H1 (cell line): ENCODE measurements around the gene DNAJB5. TPM values are rescaled to one million over a fixed set of nuclear protein-coding genes. Genes with fewer than 3 reads are reported as not detected.

Experiments
- CTCF ChIA-PET: fragments of 300-600 bp; sonication (Branson Sonifier 250); formaldehyde crosslinking; loops from one replicate; lab custom pipeline; 2021; ENCODE audit not compliant: partially characterized antibody; lab: Charles Lee
- POLR2A ChIA-PET: fragments of 300-600 bp; sonication (Branson Sonifier 250); formaldehyde crosslinking; loops from one replicate; lab custom pipeline; 2021; ENCODE audit warnings: inconsistent platforms; ENCODE audit not compliant: partially characterized antibody; lab: Charles Lee
- DNase-seq, 2 experiments: peaks; one replicate each; pipeline versions ENCODE4 v3.0.0 to v3.0.0-alpha.2; 2010 to 2022; ENCODE audit warnings: low spot score in 2 of 2, low read depth in 1 of 2, mixed read lengths in 1 of 2
- FAIRE-seq: peaks from 2 replicates; lab custom pipeline; 2011; peaks lifted over from hg19 to GRCh38; lab: Jason Lieb, UNC
- H2AFZ ChIP-seq: 2 replicates; pipeline ENCODE4 v1.8.1; 2012; ENCODE audit warnings: low read length, inconsistent platforms
- H2AK5ac ChIP-seq: 2 replicates; pipeline ENCODE4 v1.6.1; 2013; ENCODE audit warnings: low read depth, low read length
- H2BK120ac ChIP-seq: replicated peaks from 2 replicates; pipeline ENCODE3; 2013; ENCODE audit warnings: low read depth, low read length, inconsistent platforms
- H2BK12ac ChIP-seq: 2 replicates; pipeline ENCODE4 v1.6.1; 2013; ENCODE audit warnings: low read depth, low read length
- H2BK15ac ChIP-seq: 2 replicates; pipeline ENCODE4 v1.6.1; 2013; ENCODE audit warnings: low read length
- H2BK20ac ChIP-seq: 2 replicates; pipeline ENCODE4 v1.6.1; 2013; ENCODE audit warnings: low read length
- H2BK5ac ChIP-seq: 2 replicates; pipeline ENCODE4 v1.6.1; 2013; ENCODE audit warnings: low read depth, low read length
- H3K14ac ChIP-seq: 2 replicates; pipeline ENCODE4 v1.6.1; 2013; ENCODE audit warnings: inconsistent platforms; ENCODE audit not compliant: insufficient read length
- H3K18ac ChIP-seq: 2 replicates; pipeline ENCODE4 v1.6.1; 2013; ENCODE audit warnings: low read length; ENCODE audit errors: extremely low read depth
- H3K23ac ChIP-seq: 2 replicates; pipeline ENCODE4 v1.6.1; 2013; ENCODE audit warnings: inconsistent platforms; ENCODE audit not compliant: insufficient read length
- H3K23me2 ChIP-seq: 2 replicates; pipeline ENCODE4 v1.6.1; 2013; ENCODE audit warnings: low read depth, low read length
- H3K27ac ChIP-seq: 2 replicates; pipeline ENCODE4 v1.6.1; 2011; ENCODE audit warnings: low read depth, low read length, inconsistent platforms
- H3K27me3 ChIP-seq, 4 experiments: replicated peaks in 1 of 4; 1 replicate in 1 of 4; 2 replicates in 3 of 4; pipeline versions ENCODE4 v1.6.1 to v1.8.1; 2011 to 2013; ENCODE audit warnings: low read length in 3 of 4, mild to moderate bottlenecking in 3 of 4, inconsistent platforms in 2 of 4, mixed read lengths in 2 of 4, moderate library complexity in 1 of 4; ENCODE audit not compliant: control insufficient read depth in 3 of 4, insufficient read depth in 3 of 4; ENCODE audit errors: extremely low read depth in 1 of 4
- H3K36me3 ChIP-seq, 4 experiments: 2 replicates each; pipeline versions ENCODE4 v1.6.1 to v1.8.1; 2011 to 2013; ENCODE audit warnings: mild to moderate bottlenecking in 4 of 4, low read length in 3 of 4, moderate library complexity in 2 of 4, control low read depth in 1 of 4, inconsistent platforms in 1 of 4; ENCODE audit not compliant: insufficient read depth in 4 of 4, control insufficient read depth in 2 of 4
- H3K4ac ChIP-seq: replicated peaks from 2 replicates; pipeline ENCODE3; 2013; ENCODE audit warnings: low read length, low read depth, mixed read lengths, inconsistent platforms; ENCODE audit not compliant: insufficient read length
- H3K4me1 ChIP-seq, 4 experiments: replicated peaks in 1 of 4; 1 replicate in 1 of 4; 2 replicates in 3 of 4; pipeline versions ENCODE4 v1.6.1 to v1.8.1; 2011 to 2013; ENCODE audit warnings: low read length in 3 of 4, inconsistent platforms in 2 of 4, mixed read lengths in 1 of 4; ENCODE audit not compliant: insufficient read depth in 4 of 4, control insufficient read depth in 3 of 4
- H3K4me2 ChIP-seq, 2 experiments: 2 replicates each; pipeline versions ENCODE4 v1.6.1 to v1.8.1; 2011 to 2013; ENCODE audit warnings: low read depth in 2 of 2, low read length in 2 of 2, control low read depth in 1 of 2, inconsistent platforms in 1 of 2, mild to moderate bottlenecking in 1 of 2; ENCODE audit not compliant: insufficient read depth in 1 of 2
- H3K4me3 ChIP-seq, 4 experiments: fragments of 200-600, 300-600 bp in 1 of 4; sonication (generic), shearing (Covaris generic), sonication (Bioruptor Twin) in 1 of 4; 2 replicates each; pipeline versions ENCODE4 v1.5.1 to v1.8.1; 2011 to 2016; ENCODE audit warnings: low read length in 4 of 4, low read depth in 3 of 4, control low read depth in 2 of 4, inconsistent platforms in 2 of 4, mild to moderate bottlenecking in 2 of 4, mixed read lengths in 1 of 4, moderate library complexity in 1 of 4; ENCODE audit not compliant: insufficient read depth in 2 of 4; ENCODE audit errors: extremely low read depth in 1 of 4
- H3K56ac ChIP-seq: replicated peaks from 2 replicates; pipeline ENCODE3; 2013; ENCODE audit warnings: low read depth, mild to moderate bottlenecking, mixed read lengths, low read length, inconsistent platforms; ENCODE audit not compliant: insufficient read length
- H3K79me1 ChIP-seq: 2 replicates; pipeline ENCODE4 v1.6.1; 2013; ENCODE audit warnings: low read depth, low read length, control low read depth
- H3K79me2 ChIP-seq, 2 experiments: 2 replicates each; pipeline versions ENCODE4 v1.6.1 to v1.8.1; 2012 to 2013; ENCODE audit warnings: low read length in 2 of 2, mild to moderate bottlenecking in 2 of 2, inconsistent platforms in 1 of 2; ENCODE audit not compliant: insufficient read depth in 2 of 2, control insufficient read depth in 1 of 2
- H3K9ac ChIP-seq, 4 experiments: replicated peaks in 1 of 4; 1 replicate in 1 of 4; 2 replicates in 3 of 4; pipeline versions ENCODE4 v1.6.1 to v1.8.1; 2011 to 2013; ENCODE audit warnings: low read depth in 3 of 4, low read length in 3 of 4, control low read depth in 2 of 4, mild to moderate bottlenecking in 2 of 4, moderate library complexity in 2 of 4, inconsistent platforms in 1 of 4; ENCODE audit errors: extremely low read depth in 1 of 4
- H3K9me3 ChIP-seq, 2 experiments: 2 replicates each; pipeline versions ENCODE4 v1.6.1 to v1.8.1; 2012 to 2013; ENCODE audit warnings: mild to moderate bottlenecking in 2 of 2, moderate library complexity in 2 of 2, control low read depth in 1 of 2, inconsistent platforms in 1 of 2, low read depth in 1 of 2, low read length in 1 of 2, mixed read lengths in 1 of 2; ENCODE audit not compliant: insufficient read depth in 2 of 2
- H4K20me1 ChIP-seq, 2 experiments: replicated peaks in 1 of 2; 2 replicates each; pipeline versions ENCODE3 to v1.8.1; 2011 to 2013; ENCODE audit warnings: inconsistent platforms in 2 of 2, low read length in 2 of 2, mild to moderate bottlenecking in 1 of 2; ENCODE audit not compliant: insufficient read depth in 2 of 2, control insufficient read depth in 1 of 2
- H4K5ac ChIP-seq: 2 replicates; pipeline ENCODE4 v1.6.1; 2013; ENCODE audit warnings: low read length, low read depth, mixed read lengths, inconsistent platforms; ENCODE audit not compliant: insufficient read length
- H4K8ac ChIP-seq: 2 replicates; pipeline ENCODE4 v1.8.0; 2013; ENCODE audit warnings: mild to moderate bottlenecking, moderate library complexity, low read length, inconsistent platforms; ENCODE audit not compliant: insufficient read depth; ENCODE audit errors: extremely low read depth
- H4K91ac ChIP-seq: replicated peaks from 2 replicates; pipeline ENCODE3; 2013; ENCODE audit warnings: low read length, mixed read lengths, inconsistent platforms; ENCODE audit not compliant: insufficient read length
- ATF3 ChIP-seq: IDR thresholded peaks from 2 replicates; pipeline ENCODE4 v1.6.1; 2011; ENCODE audit warnings: low read depth, mild to moderate bottlenecking, low read length; ENCODE audit not compliant: insufficient read depth
- CHD1 ChIP-seq: IDR thresholded peaks from 2 replicates; pipeline ENCODE4 v1.6.1; 2012; ENCODE audit warnings: low read depth, low read length, improper control_type of control experiment
- FOSL1 ChIP-seq: IDR thresholded peaks from 2 replicates; pipeline ENCODE4 v1.6.1; 2011; ENCODE audit warnings: mild to moderate bottlenecking, low read depth, low read length, moderate library complexity; ENCODE audit not compliant: insufficient read depth
- GABPA ChIP-seq: IDR thresholded peaks from 2 replicates; pipeline ENCODE4 v1.6.1; 2011; ENCODE audit warnings: mild to moderate bottlenecking, low read length, moderate library complexity, borderline replicate concordance; ENCODE audit not compliant: insufficient read depth
- GTF2F1 ChIP-seq: IDR thresholded peaks from 2 replicates; pipeline ENCODE4 v1.6.1; 2012; ENCODE audit warnings: low read depth, low read length, improper control_type of control experiment, borderline replicate concordance
- KDM5A ChIP-seq: fragments of 200-600 bp; IDR thresholded peaks from 2 replicates; pipeline ENCODE4 v1.7.1; 2012; ENCODE audit warnings: mild to moderate bottlenecking, low read length, inconsistent platforms, mixed read lengths
- MAX ChIP-seq: IDR thresholded peaks from 2 replicates; pipeline ENCODE4 v1.6.1; 2012; ENCODE audit warnings: inconsistent platforms
- RAD21 ChIP-seq, 2 experiments: IDR thresholded peaks in 1 of 2; conservative IDR thresholded peaks in 1 of 2; 2 replicates each; pipeline ENCODE4 v1.6.1; 2011; ENCODE audit warnings: low read depth in 2 of 2, low read length in 2 of 2, improper control_type of control experiment in 1 of 2, inconsistent platforms in 1 of 2, mild to moderate bottlenecking in 1 of 2, moderate library complexity in 1 of 2
- TCF12 ChIP-seq: IDR thresholded peaks from 2 replicates; pipeline ENCODE4 v1.6.1; 2011; ENCODE audit warnings: low read depth, mild to moderate bottlenecking, low read length
- ZNF274 ChIP-seq: IDR thresholded peaks from 2 replicates; pipeline ENCODE4 v1.7.0; 2012; ENCODE audit warnings: low read length, borderline replicate concordance; ENCODE audit errors: extremely low read depth
- WGBS, 2 experiments: shearing (Covaris generic) in 1 of 2; methylation state at CpG; one replicate each; pipeline versions ENCODE4 v1.1.6 to v1.1.7; 2013 to 2015; ENCODE audit warnings: low lambda C conversion rate in 2 of 2, mixed read lengths in 2 of 2, inconsistent platforms in 1 of 2, low coverage in 1 of 2, missing lambda C conversion rate in 1 of 2; ENCODE audit not compliant: insufficient replicate concordance in 2 of 2, insufficient coverage in 1 of 2, insufficient read length in 1 of 2; ENCODE audit errors: extremely low coverage in 1 of 2, missing lambda C conversion rate in 1 of 2; 5-methylcytosine and 5-hydroxymethylcytosine counted together
- polyA plus RNA-seq, 7 experiments: library from polyadenylated mRNA; depleted of rRNA in 3 of 7; stranded (reverse) in 5 of 7; unstranded in 2 of 7; fragments of >200 nt in 5 of 7; fragments of 200-250 nt in 2 of 7; gene quantifications; 1 replicate in 5 of 7; 2 replicates in 1 of 7; 4 replicates in 1 of 7; pipeline versions ENCODE4 v1.2.1 to v1.2.3, GENCODE V29; 2011 to 2013; ENCODE audit warnings: missing spikeins in 2 of 7, mixed read lengths in 2 of 7
- total RNA-seq: library from RNA; stranded (reverse); fragmentation: NEBNext Ultra II Directional; extraction: Animal tissue kit (Norgen Biotek cat#: 25700); gene quantifications from 2 replicates; pipeline ENCODE4 v1.2.1, GENCODE V29; 2021

DNAJB5 gene
- total and polyA plus RNA-seq, 2 of the 8 experiments (the other 6 are each of a cell fraction or from before 2014, with no cell fraction given) = 25.0 to 34.1 TPM

- Histone ChIP-seq H3K4me3 (no peak overlapping the region), H4K91ac (no peak overlapping the region), H3K14ac (no peak overlapping the region), H3K23ac (no peak overlapping the region), H4K8ac (no peak overlapping the region), H3K4me2 (no peak overlapping the region), H2BK12ac (no peak overlapping the region), H3K36me3 (peaks cover 18 to 41% (median 26%) of the 10 kb centered on the region in 4 experiments; a peak in 7 of 8 replicates), H2BK15ac (no peak overlapping the region), H2AFZ (no peak overlapping the region), H3K9me3 (no peaks in the 10 kb centered on the region), H3K79me1 (peaks cover 6% of the 10 kb centered on the region; the same call in 1 of the 2 replicates), H3K9ac (no peak overlapping the region), H3K56ac (no peak overlapping the region), H3K27me3 (no peaks in the 10 kb centered on the region), H4K5ac (no peak overlapping the region), H2BK120ac (no peak overlapping the region), H3K27ac (no peak overlapping the region), H2BK5ac (no peak overlapping the region), H3K23me2 (no peaks in the 10 kb centered on the region; the same call in 1 of the 2 replicates), H3K4me1 (peaks cover 18 to 33% (median 29%) of the 10 kb centered on the region in 4 experiments), H3K4ac (no peak overlapping the region), H4K20me1 (no peaks in the 10 kb centered on the region), H3K79me2 (peaks cover 0 to 12% of the 10 kb centered on the region in 2 experiments; a peak in 2 of 4 replicates), H2AK5ac (no peak overlapping the region), H2BK20ac (no peak overlapping the region), H3K18ac (no peak overlapping the region)
- POLR2A ChIA-PET = interaction anchor here (1.1 to 2.8 kb wide), 3 partner anchors 11 to 96 kb away, joined by 3 to 11 read pairs (median 6); partner anchors contain the start of gene VCP
- DNase-seq (no peak), FAIRE-seq (no peak)
- TF ChIP-seq GABPA (no peak), ATF3 (no peak), RAD21 (IDR thresholded peaks at IDR 0.05 in 1 of 2, conservative IDR thresholded peaks at IDR 0.05 in 1 of 2; ENCODE audit: low read depth in 2 of 2, low read length in 2 of 2) (no peak), TCF12 (no peak), GTF2F1 (no peak), KDM5A (no peak), MAX (no peak), CHD1 (no peak), FOSL1 (no peak), ZNF274 (no peak)
- WGBS, 2 experiments = 88% methylated on average over 3 of the region's 3 CpGs; no CpG with 5 or more reads in 1 of the 2 experiments
- CTCF ChIA-PET = interaction anchor here (0.6 to 14.8 kb wide), 11 partner anchors 13 to 297 kb away, joined by 3 to 148 read pairs (median 5); a partner anchor contains a TSS
These were observed 6.1 kb downstream of the DNAJB5 start for GRCh38 chr9:34995670-34996060.
